Lower leg skin (tissue), 3 donors: Measurements from ENCODE around the gene F10.

ENCODE experiments used
- CTCF ChIP-seq, 3 donors: fragments of 450-650 bp; IDR thresholded peaks; one replicate each; pipeline ENCODE4 v1.5.1; 2016; ENCODE audit warnings: antibody characterized with exemption in 3 of 3, mild to moderate bottlenecking in 3 of 3, moderate library complexity in 2 of 3
- POLR2A ChIP-seq, 2 donors: fragments of 450-650 bp; IDR thresholded peaks; one replicate each; pipeline ENCODE4 v1.6.1; 2016 to 2017; ENCODE audit warnings: antibody characterized with exemption in 2 of 2, mild to moderate bottlenecking in 1 of 2, moderate library complexity in 1 of 2

- TF ChIP-seq POLR2A (IDR thresholded peaks at IDR 0.05): no peak
- no peak for TF ChIP-seq CTCF (IDR thresholded peaks at IDR 0.05)
These were observed 21.1 kb downstream of the F10 start for GRCh38 chr13:113143466-113144254.
